WTC11 (cell line): ENCODE data around the gene PDLIM4. TPM values are rescaled to one million over a fixed set of nuclear protein-coding genes. Genes with fewer than 3 reads are reported as not detected.

Experiments used
- ATAC-seq: fragments of 200-7000 bp; cut with Tn5 transposase; 2 replicates; pipeline ENCODE4 v1.10.0; 2021; ENCODE audit warnings: mild to moderate bottlenecking, moderate library complexity
- CTCF ChIA-PET: fragments of 300-600 bp; sonication (Branson Sonifier 250); formaldehyde crosslinking; loops from one replicate; lab custom pipeline; 2021; ENCODE audit warnings: antibody characterized with exemption; lab: Charles Lee
- POLR2A ChIA-PET: fragments of 350-600 bp; sonication (Branson Sonifier 250); formaldehyde crosslinking; loops from one replicate; lab custom pipeline; 2021; ENCODE audit warnings: antibody characterized with exemption; lab: Charles Lee
- DNase-seq: peaks from one replicate; pipeline ENCODE4 v3.0.0; 2021; ENCODE audit warnings: low spot score
- H3K27ac Mint-ChIP-seq: 2 replicates; pipeline ENCODE4 v1.8.0; 2021; ENCODE audit warnings: mixed read lengths
- H3K27me3 Mint-ChIP-seq: 2 replicates; pipeline ENCODE4 v1.8.0; 2021; ENCODE audit warnings: low read depth, mild to moderate bottlenecking, moderate library complexity, mixed read lengths
- H3K36me3 Mint-ChIP-seq: 2 replicates; pipeline ENCODE4 v1.8.0; 2021; ENCODE audit warnings: mixed read lengths
- H3K4me1 Mint-ChIP-seq: 2 replicates; pipeline ENCODE4 v1.8.0; 2022; ENCODE audit warnings: mixed read lengths
- H3K4me3 Mint-ChIP-seq: 2 replicates; pipeline ENCODE4 v1.8.0; 2021; ENCODE audit warnings: mild to moderate bottlenecking, moderate library complexity, mixed read lengths
- H3K9me3 Mint-ChIP-seq: 2 replicates; pipeline ENCODE4 v1.8.0; 2021; ENCODE audit warnings: mixed read lengths
- ATF1 ChIP-seq: sonication (generic); formaldehyde crosslinking; IDR thresholded peaks from 2 replicates; pipeline ENCODE4 v1.8.1; 2023; ENCODE audit warnings: mild to moderate bottlenecking, moderate library complexity, missing genetic modification reagents
- CREM ChIP-seq: sonication (generic); formaldehyde crosslinking; IDR thresholded peaks from 2 replicates; pipeline ENCODE4 v1.8.1; 2022; ENCODE audit warnings: mild to moderate bottlenecking, missing genetic modification reagents, moderate library complexity
- GRHL2 ChIP-seq: fragments of 250-450 bp; sonication (Bioruptor Pico); IDR thresholded peaks from 2 replicates; pipeline ENCODE4 v1.8.0; 2022; ENCODE audit warnings: mild to moderate bottlenecking, moderate library complexity; ENCODE audit not compliant: insufficient replicate concordance, severe bottlenecking
- SMAD4 ChIP-seq: sonication (generic); formaldehyde crosslinking; IDR thresholded peaks from 2 replicates; pipeline ENCODE4 v1.8.0; 2022; ENCODE audit warnings: mild to moderate bottlenecking, missing genetic modification reagents
- TP53 ChIP-seq: sonication (generic); formaldehyde crosslinking; IDR thresholded peaks from 2 replicates; pipeline ENCODE4 v1.8.1; 2023; ENCODE audit warnings: mild to moderate bottlenecking, missing genetic modification reagents
- total RNA-seq: library from RNA; stranded (reverse); gene quantifications from 3 replicates; pipeline ENCODE4 v1.2.3, GENCODE V29; 2021
- TF ChIP-seq, protein P1 (sequence below): sonication (generic); formaldehyde crosslinking; IDR thresholded peaks from 2 replicates; pipeline ENCODE4 v1.8.0; 2022; ENCODE audit warnings: mild to moderate bottlenecking, missing genetic modification reagents
- TF ChIP-seq, protein P2 (sequence below): fragments of 250-450 bp; sonication (Bioruptor Pico); IDR thresholded peaks from 2 replicates; pipeline ENCODE4 v2.1.2; 2022; ENCODE audit warnings: mild to moderate bottlenecking, moderate library complexity
- TF ChIP-seq, protein P3 (sequence below): sonication (generic); formaldehyde crosslinking; IDR thresholded peaks from 2 replicates; pipeline ENCODE4 v1.8.1; 2023; ENCODE audit warnings: mild to moderate bottlenecking, moderate library complexity, missing genetic modification reagents
- TF ChIP-seq, protein P4 (sequence below): sonication (generic); formaldehyde crosslinking; IDR thresholded peaks from 2 replicates; pipeline ENCODE4 v1.8.0; 2023; ENCODE audit warnings: mild to moderate bottlenecking, missing genetic modification reagents
- TF ChIP-seq, protein P5 (sequence below): fragments of 250-450 bp; sonication (Bioruptor Pico); IDR thresholded peaks from 2 replicates; pipeline ENCODE4 v1.9.0; 2021; ENCODE audit warnings: mild to moderate bottlenecking
- TF ChIP-seq, protein P6 (sequence below): sonication (generic); formaldehyde crosslinking; IDR thresholded peaks from 2 replicates; pipeline ENCODE4 v1.8.1; 2023; ENCODE audit warnings: mild to moderate bottlenecking, missing genetic modification reagents, moderate library complexity
- TF ChIP-seq, protein P7 (sequence below): fragments of 250-450 bp; sonication (Bioruptor Pico); IDR thresholded peaks from 2 replicates; pipeline ENCODE4 v1.9.0; 2021; ENCODE audit warnings: moderate library complexity, mild to moderate bottlenecking, inconsistent platforms, borderline replicate concordance
- TF ChIP-seq, protein P8 (sequence below): sonication (generic); formaldehyde crosslinking; IDR thresholded peaks from 2 replicates; pipeline ENCODE4 v1.8.0; 2022; ENCODE audit warnings: mild to moderate bottlenecking, missing genetic modification reagents

PDLIM4 gene
- total RNA-seq, 1 experiment from 2014 or later, result 11.4 TPM

DNA sequence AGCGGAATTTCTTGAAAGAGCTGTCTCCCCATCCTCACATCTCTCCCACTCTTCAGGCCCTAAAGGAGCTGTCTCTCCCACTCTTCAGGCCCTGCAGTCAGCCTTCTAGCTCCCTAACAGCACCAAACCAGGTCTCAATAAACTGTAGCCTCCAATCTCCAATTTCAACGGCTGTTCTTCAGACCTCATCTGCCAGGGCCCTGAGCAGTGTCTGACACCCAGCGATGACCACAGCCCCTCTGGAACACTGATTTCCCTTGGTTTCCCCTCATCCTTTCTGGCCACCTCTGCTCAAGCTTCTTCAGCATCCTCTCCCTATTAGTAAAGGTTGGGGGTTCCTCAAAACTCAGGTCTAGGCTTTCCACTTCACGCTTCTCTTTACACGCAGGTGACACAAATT, 28.3 kb upstream of the PDLIM4 start (continued):
- TF ChIP-seq, protein P1, sequence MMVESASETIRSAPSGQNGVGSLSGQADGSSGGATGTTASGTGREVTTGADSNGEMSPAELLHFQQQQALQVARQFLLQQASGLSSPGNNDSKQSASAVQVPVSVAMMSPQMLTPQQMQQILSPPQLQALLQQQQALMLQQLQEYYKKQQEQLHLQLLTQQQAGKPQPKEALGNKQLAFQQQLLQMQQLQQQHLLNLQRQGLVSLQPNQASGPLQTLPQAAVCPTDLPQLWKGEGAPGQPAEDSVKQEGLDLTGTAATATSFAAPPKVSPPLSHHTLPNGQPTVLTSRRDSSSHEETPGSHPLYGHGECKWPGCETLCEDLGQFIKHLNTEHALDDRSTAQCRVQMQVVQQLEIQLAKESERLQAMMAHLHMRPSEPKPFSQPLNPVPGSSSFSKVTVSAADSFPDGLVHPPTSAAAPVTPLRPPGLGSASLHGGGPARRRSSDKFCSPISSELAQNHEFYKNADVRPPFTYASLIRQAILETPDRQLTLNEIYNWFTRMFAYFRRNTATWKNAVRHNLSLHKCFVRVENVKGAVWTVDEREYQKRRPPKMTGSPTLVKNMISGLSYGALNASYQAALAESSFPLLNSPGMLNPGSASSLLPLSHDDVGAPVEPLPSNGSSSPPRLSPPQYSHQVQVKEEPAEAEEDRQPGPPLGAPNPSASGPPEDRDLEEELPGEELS, result no peak
- TF ChIP-seq, protein P2, sequence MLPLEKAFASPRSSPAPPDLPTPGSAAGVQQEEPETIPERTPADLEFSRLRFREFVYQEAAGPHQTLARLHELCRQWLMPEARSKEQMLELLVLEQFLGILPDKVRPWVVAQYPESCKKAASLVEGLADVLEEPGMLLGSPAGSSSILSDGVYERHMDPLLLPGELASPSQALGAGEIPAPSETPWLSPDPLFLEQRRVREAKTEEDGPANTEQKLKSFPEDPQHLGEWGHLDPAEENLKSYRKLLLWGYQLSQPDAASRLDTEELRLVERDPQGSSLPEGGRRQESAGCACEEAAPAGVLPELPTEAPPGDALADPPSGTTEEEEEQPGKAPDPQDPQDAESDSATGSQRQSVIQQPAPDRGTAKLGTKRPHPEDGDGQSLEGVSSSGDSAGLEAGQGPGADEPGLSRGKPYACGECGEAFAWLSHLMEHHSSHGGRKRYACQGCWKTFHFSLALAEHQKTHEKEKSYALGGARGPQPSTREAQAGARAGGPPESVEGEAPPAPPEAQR (CRISPR knock-in tag), result no peak

DNA sequence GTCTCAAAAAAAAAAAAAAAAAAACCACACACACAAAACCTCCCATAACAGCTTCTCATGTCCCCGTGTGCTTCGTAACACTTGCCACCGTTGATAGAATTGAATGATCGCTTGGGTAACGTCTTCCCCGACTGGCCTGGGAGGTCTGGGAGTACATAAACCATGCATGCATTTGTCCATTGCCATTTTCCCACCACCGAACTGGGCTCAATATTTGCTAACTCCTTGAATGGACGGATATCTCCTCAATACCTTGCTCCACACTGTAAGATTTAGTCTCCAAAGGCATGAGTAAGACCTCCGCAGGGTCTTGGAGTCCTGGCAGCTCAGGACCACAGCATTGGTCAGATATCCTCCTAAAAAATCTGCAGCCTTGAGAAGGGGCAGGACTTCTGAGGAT, 26.6 kb upstream of the PDLIM4 start:
- POLR2A ChIA-PET, result no interaction called here
- no peak for ATAC-seq
- CTCF ChIA-PET, result no interaction called here
- Mint-ChIP-seq H3K27ac (no peak overlapping the region), H3K9me3 (no peaks in the 10 kb centered on the region), H3K4me3 (no peak overlapping the region), H3K27me3 (peaks cover 36% of the 10 kb centered on the region), H3K4me1 (peaks cover 15% of the 10 kb centered on the region), H3K36me3 (no peaks in the 10 kb centered on the region)
- TF ChIP-seq, protein P3, sequence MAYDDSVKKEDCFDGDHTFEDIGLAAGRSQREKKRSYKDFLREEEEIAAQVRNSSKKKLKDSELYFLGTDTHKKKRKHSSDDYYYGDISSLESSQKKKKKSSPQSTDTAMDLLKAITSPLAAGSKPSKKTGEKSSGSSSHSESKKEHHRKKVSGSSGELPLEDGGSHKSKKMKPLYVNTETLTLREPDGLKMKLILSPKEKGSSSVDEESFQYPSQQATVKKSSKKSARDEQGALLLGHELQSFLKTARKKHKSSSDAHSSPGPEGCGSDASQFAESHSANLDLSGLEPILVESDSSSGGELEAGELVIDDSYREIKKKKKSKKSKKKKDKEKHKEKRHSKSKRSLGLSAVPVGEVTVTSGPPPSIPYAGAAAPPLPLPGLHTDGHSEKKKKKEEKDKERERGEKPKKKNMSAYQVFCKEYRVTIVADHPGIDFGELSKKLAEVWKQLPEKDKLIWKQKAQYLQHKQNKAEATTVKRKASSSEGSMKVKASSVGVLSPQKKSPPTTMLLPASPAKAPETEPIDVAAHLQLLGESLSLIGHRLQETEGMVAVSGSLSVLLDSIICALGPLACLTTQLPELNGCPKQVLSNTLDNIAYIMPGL (CRISPR knock-in tag), result no peak
- TF ChIP-seq GRHL2 (no peak), CREM (CRISPR knock-in tag) (no peak), TP53 (CRISPR knock-in tag) (no peak), SMAD4 (CRISPR knock-in tag) (no peak), ATF1 (CRISPR knock-in tag) (no peak)
- TF ChIP-seq, protein P4, sequence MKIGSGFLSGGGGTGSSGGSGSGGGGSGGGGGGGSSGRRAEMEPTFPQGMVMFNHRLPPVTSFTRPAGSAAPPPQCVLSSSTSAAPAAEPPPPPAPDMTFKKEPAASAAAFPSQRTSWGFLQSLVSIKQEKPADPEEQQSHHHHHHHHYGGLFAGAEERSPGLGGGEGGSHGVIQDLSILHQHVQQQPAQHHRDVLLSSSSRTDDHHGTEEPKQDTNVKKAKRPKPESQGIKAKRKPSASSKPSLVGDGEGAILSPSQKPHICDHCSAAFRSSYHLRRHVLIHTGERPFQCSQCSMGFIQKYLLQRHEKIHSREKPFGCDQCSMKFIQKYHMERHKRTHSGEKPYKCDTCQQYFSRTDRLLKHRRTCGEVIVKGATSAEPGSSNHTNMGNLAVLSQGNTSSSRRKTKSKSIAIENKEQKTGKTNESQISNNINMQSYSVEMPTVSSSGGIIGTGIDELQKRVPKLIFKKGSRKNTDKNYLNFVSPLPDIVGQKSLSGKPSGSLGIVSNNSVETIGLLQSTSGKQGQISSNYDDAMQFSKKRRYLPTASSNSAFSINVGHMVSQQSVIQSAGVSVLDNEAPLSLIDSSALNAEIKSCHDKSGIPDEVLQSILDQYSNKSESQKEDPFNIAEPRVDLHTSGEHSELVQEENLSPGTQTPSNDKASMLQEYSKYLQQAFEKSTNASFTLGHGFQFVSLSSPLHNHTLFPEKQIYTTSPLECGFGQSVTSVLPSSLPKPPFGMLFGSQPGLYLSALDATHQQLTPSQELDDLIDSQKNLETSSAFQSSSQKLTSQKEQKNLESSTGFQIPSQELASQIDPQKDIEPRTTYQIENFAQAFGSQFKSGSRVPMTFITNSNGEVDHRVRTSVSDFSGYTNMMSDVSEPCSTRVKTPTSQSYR (CRISPR knock-in tag), result no peak
- TF ChIP-seq, protein P5, sequence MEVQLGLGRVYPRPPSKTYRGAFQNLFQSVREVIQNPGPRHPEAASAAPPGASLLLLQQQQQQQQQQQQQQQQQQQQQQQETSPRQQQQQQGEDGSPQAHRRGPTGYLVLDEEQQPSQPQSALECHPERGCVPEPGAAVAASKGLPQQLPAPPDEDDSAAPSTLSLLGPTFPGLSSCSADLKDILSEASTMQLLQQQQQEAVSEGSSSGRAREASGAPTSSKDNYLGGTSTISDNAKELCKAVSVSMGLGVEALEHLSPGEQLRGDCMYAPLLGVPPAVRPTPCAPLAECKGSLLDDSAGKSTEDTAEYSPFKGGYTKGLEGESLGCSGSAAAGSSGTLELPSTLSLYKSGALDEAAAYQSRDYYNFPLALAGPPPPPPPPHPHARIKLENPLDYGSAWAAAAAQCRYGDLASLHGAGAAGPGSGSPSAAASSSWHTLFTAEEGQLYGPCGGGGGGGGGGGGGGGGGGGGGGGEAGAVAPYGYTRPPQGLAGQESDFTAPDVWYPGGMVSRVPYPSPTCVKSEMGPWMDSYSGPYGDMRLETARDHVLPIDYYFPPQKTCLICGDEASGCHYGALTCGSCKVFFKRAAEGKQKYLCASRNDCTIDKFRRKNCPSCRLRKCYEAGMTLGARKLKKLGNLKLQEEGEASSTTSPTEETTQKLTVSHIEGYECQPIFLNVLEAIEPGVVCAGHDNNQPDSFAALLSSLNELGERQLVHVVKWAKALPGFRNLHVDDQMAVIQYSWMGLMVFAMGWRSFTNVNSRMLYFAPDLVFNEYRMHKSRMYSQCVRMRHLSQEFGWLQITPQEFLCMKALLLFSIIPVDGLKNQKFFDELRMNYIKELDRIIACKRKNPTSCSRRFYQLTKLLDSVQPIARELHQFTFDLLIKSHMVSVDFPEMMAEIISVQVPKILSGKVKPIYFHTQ (CRISPR knock-in tag), result no peak
- TF ChIP-seq, protein P6, sequence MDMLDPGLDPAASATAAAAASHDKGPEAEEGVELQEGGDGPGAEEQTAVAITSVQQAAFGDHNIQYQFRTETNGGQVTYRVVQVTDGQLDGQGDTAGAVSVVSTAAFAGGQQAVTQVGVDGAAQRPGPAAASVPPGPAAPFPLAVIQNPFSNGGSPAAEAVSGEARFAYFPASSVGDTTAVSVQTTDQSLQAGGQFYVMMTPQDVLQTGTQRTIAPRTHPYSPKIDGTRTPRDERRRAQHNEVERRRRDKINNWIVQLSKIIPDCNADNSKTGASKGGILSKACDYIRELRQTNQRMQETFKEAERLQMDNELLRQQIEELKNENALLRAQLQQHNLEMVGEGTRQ (CRISPR knock-in tag), result no peak
- TF ChIP-seq, protein P7, sequence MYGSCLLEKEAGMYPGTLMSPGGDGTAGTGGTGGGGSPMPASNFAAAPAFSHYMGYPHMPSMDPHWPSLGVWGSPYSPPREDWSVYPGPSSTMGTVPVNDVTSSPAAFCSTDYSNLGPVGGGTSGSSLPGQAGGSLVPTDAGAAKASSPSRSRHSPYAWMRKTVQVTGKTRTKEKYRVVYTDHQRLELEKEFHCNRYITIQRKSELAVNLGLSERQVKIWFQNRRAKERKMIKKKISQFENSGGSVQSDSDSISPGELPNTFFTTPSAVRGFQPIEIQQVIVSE (CRISPR knock-in tag), result no peak
- TF ChIP-seq, protein P8, sequence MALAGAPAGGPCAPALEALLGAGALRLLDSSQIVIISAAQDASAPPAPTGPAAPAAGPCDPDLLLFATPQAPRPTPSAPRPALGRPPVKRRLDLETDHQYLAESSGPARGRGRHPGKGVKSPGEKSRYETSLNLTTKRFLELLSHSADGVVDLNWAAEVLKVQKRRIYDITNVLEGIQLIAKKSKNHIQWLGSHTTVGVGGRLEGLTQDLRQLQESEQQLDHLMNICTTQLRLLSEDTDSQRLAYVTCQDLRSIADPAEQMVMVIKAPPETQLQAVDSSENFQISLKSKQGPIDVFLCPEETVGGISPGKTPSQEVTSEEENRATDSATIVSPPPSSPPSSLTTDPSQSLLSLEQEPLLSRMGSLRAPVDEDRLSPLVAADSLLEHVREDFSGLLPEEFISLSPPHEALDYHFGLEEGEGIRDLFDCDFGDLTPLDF (CRISPR knock-in tag), result no peak
- DNase-seq, result no peak
